ENCODE data around the gene CHMP5. TPM values are rescaled to one million over a fixed set of nuclear protein-coding genes. Genes with fewer than 3 reads are reported as not detected.

The CHMP5 gene
- polyA plus RNA-seq, 1 donor from 2014 or later, result 286 TPM

DNA sequence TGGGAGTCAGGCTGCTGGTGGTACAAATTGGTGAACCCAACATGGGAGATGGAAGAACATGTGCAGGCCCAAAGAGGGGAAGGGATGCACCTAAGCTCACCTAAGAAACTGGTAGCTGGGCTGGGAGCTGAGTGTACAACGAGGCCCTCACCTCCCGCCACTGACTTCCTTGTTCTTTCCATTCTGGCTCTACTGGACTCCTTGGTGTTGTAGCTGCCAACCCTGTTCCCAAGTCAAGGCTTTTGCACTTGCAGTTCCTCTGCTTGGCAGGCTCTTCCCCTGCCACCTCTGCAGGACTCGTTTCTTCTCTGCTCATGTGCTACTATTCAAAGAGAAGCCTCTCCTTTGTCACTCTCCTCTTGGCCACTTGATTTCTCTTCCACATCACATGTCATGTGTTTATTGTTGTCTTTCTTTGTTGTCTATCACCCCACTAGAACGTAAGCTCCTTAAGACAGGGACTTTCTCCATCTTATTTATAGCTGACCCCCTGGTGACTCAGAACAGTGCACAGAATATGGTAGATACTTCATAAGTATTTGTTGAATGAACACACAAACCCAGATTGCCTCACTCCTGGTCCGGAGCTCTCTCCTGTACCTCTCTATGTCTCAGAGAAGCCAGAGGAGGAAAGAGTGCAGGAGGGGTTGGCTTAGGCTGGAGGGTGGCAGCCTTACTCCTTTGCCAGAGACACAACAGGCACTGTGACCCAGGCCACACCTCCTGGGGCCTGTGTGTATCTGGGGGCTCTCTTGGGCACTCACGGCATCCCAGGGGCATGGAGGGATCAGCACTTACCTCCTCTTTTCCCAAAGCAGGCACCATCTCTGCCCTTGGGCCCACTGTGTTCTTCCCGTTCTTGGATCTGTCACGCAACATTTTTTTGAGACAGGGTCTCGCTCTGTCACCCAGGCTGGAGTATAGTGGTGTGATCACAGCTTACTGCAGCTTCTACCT, 30.1 kb upstream of the CHMP5 start:
- TF ChIP-seq, protein P1, sequence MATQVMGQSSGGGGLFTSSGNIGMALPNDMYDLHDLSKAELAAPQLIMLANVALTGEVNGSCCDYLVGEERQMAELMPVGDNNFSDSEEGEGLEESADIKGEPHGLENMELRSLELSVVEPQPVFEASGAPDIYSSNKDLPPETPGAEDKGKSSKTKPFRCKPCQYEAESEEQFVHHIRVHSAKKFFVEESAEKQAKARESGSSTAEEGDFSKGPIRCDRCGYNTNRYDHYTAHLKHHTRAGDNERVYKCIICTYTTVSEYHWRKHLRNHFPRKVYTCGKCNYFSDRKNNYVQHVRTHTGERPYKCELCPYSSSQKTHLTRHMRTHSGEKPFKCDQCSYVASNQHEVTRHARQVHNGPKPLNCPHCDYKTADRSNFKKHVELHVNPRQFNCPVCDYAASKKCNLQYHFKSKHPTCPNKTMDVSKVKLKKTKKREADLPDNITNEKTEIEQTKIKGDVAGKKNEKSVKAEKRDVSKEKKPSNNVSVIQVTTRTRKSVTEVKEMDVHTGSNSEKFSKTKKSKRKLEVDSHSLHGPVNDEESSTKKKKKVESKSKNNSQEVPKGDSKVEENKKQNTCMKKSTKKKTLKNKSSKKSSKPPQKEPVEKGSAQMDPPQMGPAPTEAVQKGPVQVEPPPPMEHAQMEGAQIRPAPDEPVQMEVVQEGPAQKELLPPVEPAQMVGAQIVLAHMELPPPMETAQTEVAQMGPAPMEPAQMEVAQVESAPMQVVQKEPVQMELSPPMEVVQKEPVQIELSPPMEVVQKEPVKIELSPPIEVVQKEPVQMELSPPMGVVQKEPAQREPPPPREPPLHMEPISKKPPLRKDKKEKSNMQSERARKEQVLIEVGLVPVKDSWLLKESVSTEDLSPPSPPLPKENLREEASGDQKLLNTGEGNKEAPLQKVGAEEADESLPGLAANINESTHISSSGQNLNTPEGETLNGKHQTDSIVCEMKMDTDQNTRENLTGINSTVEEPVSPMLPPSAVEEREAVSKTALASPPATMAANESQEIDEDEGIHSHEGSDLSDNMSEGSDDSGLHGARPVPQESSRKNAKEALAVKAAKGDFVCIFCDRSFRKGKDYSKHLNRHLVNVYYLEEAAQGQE (IDR thresholded peaks at IDR 0.05; ENCODE audit: borderline replicate concordance), result no peak
- TF ChIP-seq SMC3 (conservative IDR thresholded peaks at IDR 0.05; ENCODE audit: poor library complexity), result no peak
- TF ChIP-seq, protein P2, sequence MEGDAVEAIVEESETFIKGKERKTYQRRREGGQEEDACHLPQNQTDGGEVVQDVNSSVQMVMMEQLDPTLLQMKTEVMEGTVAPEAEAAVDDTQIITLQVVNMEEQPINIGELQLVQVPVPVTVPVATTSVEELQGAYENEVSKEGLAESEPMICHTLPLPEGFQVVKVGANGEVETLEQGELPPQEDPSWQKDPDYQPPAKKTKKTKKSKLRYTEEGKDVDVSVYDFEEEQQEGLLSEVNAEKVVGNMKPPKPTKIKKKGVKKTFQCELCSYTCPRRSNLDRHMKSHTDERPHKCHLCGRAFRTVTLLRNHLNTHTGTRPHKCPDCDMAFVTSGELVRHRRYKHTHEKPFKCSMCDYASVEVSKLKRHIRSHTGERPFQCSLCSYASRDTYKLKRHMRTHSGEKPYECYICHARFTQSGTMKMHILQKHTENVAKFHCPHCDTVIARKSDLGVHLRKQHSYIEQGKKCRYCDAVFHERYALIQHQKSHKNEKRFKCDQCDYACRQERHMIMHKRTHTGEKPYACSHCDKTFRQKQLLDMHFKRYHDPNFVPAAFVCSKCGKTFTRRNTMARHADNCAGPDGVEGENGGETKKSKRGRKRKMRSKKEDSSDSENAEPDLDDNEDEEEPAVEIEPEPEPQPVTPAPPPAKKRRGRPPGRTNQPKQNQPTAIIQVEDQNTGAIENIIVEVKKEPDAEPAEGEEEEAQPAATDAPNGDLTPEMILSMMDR (IDR thresholded peaks at IDR 0.05; ENCODE audit: poor library complexity, severe bottlenecking), result no peak
- no peak for TF ChIP-seq EZH2 (IDR thresholded peaks at IDR 0.05; ENCODE audit: borderline replicate concordance, insufficient read depth, low read length, poor library complexity, severe bottlenecking)
- no peaks in the 10 kb centered on the region for H3K79me2 ChIP-seq (replicated peaks; ENCODE audit: insufficient read depth, low read length)
- no peaks in the 10 kb centered on the region for H4K20me1 ChIP-seq (ENCODE audit: insufficient read depth)
- no peaks in the 10 kb centered on the region for H3K9me2 ChIP-seq (ENCODE audit: insufficient read depth, low read length)
- no peak overlapping the region for H2AFZ ChIP-seq (ENCODE audit: low read depth, low read length)
- no peaks in the 10 kb centered on the region for H3K36me3 ChIP-seq (ENCODE audit: insufficient read depth, low read length)
- no peak overlapping the region for H3K4me2 ChIP-seq (ENCODE audit: low read length)
- H3K4me3 ChIP-seq (ENCODE audit: low read length), result no peak overlapping the region
- no peak overlapping the region for H3K27ac ChIP-seq (ENCODE audit: low read length)
- H3K27me3 ChIP-seq (ENCODE audit: insufficient read depth, low read depth, low read length), result no peaks in the 10 kb centered on the region
- H3K9ac ChIP-seq (ENCODE audit: low read length), result no peak overlapping the region
- no peaks in the 10 kb centered on the region for H3F3A ChIP-seq (ENCODE audit: insufficient read depth, low read length, poor library complexity, severe bottlenecking)
- H3K9me3 ChIP-seq (ENCODE audit: low read length), result no peaks in the 10 kb centered on the region

DNA sequence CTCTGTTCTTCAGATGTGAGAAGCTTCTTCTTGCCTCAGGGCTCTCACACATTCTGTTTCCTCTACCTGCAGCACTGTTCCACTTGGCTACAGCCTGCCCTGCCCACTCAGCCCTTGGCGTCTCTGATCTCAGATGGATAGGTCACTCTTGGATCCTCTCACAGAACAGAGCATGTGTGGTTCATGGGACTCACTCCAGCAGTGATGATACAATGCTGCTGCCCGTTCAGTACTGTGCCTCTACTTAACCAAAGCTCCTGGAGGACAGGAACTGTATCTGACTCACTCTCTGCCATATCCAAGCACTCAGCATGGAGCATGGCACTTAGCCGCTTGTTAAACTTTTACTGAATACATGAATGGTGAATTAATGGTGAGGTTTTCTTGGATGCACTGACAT, 28.3 kb upstream of the CHMP5 start:
- Histone ChIP-seq H2AFZ (ENCODE audit: low read depth, low read length) (no peak overlapping the region), H3F3A (ENCODE audit: insufficient read depth, low read length, poor library complexity, severe bottlenecking) (no peaks in the 10 kb centered on the region), H3K79me2 (replicated peaks; ENCODE audit: insufficient read depth, low read length) (no peaks in the 10 kb centered on the region), H3K9me3 (ENCODE audit: low read length) (no peaks in the 10 kb centered on the region), H3K36me3 (ENCODE audit: insufficient read depth, low read length) (no peaks in the 10 kb centered on the region), H3K27me3 (ENCODE audit: insufficient read depth, low read depth, low read length) (no peaks in the 10 kb centered on the region), H3K27ac (ENCODE audit: low read length) (no peak overlapping the region), H3K4me2 (ENCODE audit: low read length) (no peak overlapping the region), H4K20me1 (ENCODE audit: insufficient read depth) (no peaks in the 10 kb centered on the region), H3K4me3 (ENCODE audit: low read length) (no peak overlapping the region), H3K9me2 (ENCODE audit: insufficient read depth, low read length) (no peaks in the 10 kb centered on the region), H3K9ac (ENCODE audit: low read length) (no peak overlapping the region)
- TF ChIP-seq EP300 (conservative IDR thresholded peaks at IDR 0.05; ENCODE audit: poor library complexity, severe bottlenecking) (no peak), MXI1 (conservative IDR thresholded peaks at IDR 0.05; ENCODE audit: poor library complexity, severe bottlenecking) (no peak), POLR2AphosphoS5 (IDR thresholded peaks at IDR 0.05) (no peak), SMC3 (conservative IDR thresholded peaks at IDR 0.05; ENCODE audit: poor library complexity) (no peak), RAD21 (conservative IDR thresholded peaks at IDR 0.05) (no peak), EZH2 (IDR thresholded peaks at IDR 0.05; ENCODE audit: borderline replicate concordance, insufficient read depth, low read length, poor library complexity, severe bottlenecking) (no peak), TAF1 (IDR thresholded peaks at IDR 0.05; ENCODE audit: low read depth) (no peak)
- TF ChIP-seq, protein P1 (IDR thresholded peaks at IDR 0.05; ENCODE audit: borderline replicate concordance), result no peak
- TF ChIP-seq, protein P2 (IDR thresholded peaks at IDR 0.05; ENCODE audit: poor library complexity, severe bottlenecking), result no peak
